ENCODE data around the gene PAK2. TPM values are rescaled to one million over a fixed set of nuclear protein-coding genes. Genes with fewer than 3 reads are reported as not detected.
"Not testable (repeated sequence)": the region's sequence is repeated elsewhere in the genome, so short reads cannot be mapped to it uniquely, and the experiment has no call there.

PAK2 gene
- polyA plus RNA-seq, 4 donors = 22.9 to 41.9 (median 24.5) TPM

- not testable (repeated sequence) for H3K4me3 ChIP-seq (ENCODE audit: low read depth in 1 of 3, low read length in 3 of 3); H3K27ac ChIP-seq (ENCODE audit: low read depth in 1 of 3, low read length in 2 of 3); H3K27me3 ChIP-seq (ENCODE audit: control insufficient read depth in 3 of 3, insufficient read depth in 3 of 3, low read length in 3 of 3); FAIRE-seq; DNase-seq; H3K9me3 ChIP-seq (ENCODE audit: control insufficient read depth in 2 of 2, insufficient read depth in 1 of 2, low read depth in 1 of 2, low read length in 1 of 2); H3K4me1 ChIP-seq (ENCODE audit: control insufficient read depth in 3 of 3, insufficient read depth in 2 of 3, low read depth in 1 of 3, low read length in 2 of 3)
- 95% methylated on average over 3 of the region's 3 CpGs for WGBS, 3 donors
- peaks cover 6 to 24% (median 10%) of the 10 kb centered on the region in 3 donors for H3K36me3 ChIP-seq (ENCODE audit: control insufficient read depth in 3 of 3, insufficient read depth in 2 of 3, low read depth in 1 of 3, low read length in 3 of 3)
These were observed 90.0 kb downstream of the PAK2 start for GRCh38 chr3:196829651-196830050.

GRCh38 chr3:196835086-196835485 is 95.4 kb downstream of the PAK2 start:
- H3K9me3 ChIP-seq (ENCODE audit: control insufficient read depth in 2 of 2, insufficient read depth in 1 of 2, low read depth in 1 of 2, low read length in 1 of 2) = peaks cover 0 to 3% of the 10 kb centered on the region in 2 donors
- peaks cover 2 to 6% (median 3%) of the 10 kb centered on the region in 3 donors for H3K36me3 ChIP-seq (ENCODE audit: control insufficient read depth in 3 of 3, insufficient read depth in 2 of 3, low read depth in 1 of 3, low read length in 3 of 3)
- no peaks in the 10 kb centered on the region for H3K27me3 ChIP-seq (ENCODE audit: control insufficient read depth in 3 of 3, insufficient read depth in 3 of 3, low read length in 3 of 3)
- peak overlapping the region in 1 of 3 donors; percentile 43 for H3K27ac ChIP-seq (ENCODE audit: low read depth in 1 of 3, low read length in 2 of 3)
- H3K4me3 ChIP-seq (ENCODE audit: low read depth in 1 of 3, low read length in 3 of 3) = no peak overlapping the region
- WGBS, 3 donors = 47 to 79% (median 75%) methylated on average over 8 of the region's 8 CpGs
- H3K4me1 ChIP-seq (ENCODE audit: control insufficient read depth in 3 of 3, insufficient read depth in 2 of 3, low read depth in 1 of 3, low read length in 2 of 3) = no peaks in the 10 kb centered on the region
- no peak for FAIRE-seq
- peak; percentile 60 to 74 for DNase-seq

GRCh38 chr3:196836626-196837025 is 97.0 kb downstream of the PAK2 start:
- H3K27ac ChIP-seq (ENCODE audit: low read depth in 1 of 3, low read length in 2 of 3); H3K27me3 ChIP-seq (ENCODE audit: control insufficient read depth in 3 of 3, insufficient read depth in 3 of 3, low read length in 3 of 3); H3K36me3 ChIP-seq (ENCODE audit: control insufficient read depth in 3 of 3, insufficient read depth in 2 of 3, low read depth in 1 of 3, low read length in 3 of 3); FAIRE-seq; H3K9me3 ChIP-seq (ENCODE audit: control insufficient read depth in 2 of 2, insufficient read depth in 1 of 2, low read depth in 1 of 2, low read length in 1 of 2); H3K4me1 ChIP-seq (ENCODE audit: control insufficient read depth in 3 of 3, insufficient read depth in 2 of 3, low read depth in 1 of 3, low read length in 2 of 3); DNase-seq; H3K4me3 ChIP-seq (ENCODE audit: low read depth in 1 of 3, low read length in 3 of 3): not testable (repeated sequence)
- WGBS, 3 donors = 86 to 96% (median 95%) methylated on average over 1 of the region's 1 CpG

GRCh38 chr3:196837819-196838420 is 98.3 kb downstream of the PAK2 start:
- H3K36me3 ChIP-seq (ENCODE audit: control insufficient read depth in 3 of 3, insufficient read depth in 2 of 3, low read depth in 1 of 3, low read length in 3 of 3) = peaks cover 0 to 2% (median 0%) of the 10 kb centered on the region in 3 donors
- WGBS, 3 donors = 32 to 41% (median 39%) methylated on average over 3 of the region's 3 CpGs
- FAIRE-seq (no peak), DNase-seq (peak; percentile 59 to 66)
- H3K9me3 ChIP-seq (ENCODE audit: control insufficient read depth in 2 of 2, insufficient read depth in 1 of 2, low read depth in 1 of 2, low read length in 1 of 2) = peaks cover 0 to 3% of the 10 kb centered on the region in 2 donors
- no peaks in the 10 kb centered on the region for H3K27me3 ChIP-seq (ENCODE audit: control insufficient read depth in 3 of 3, insufficient read depth in 3 of 3, low read length in 3 of 3)
- H3K4me3 ChIP-seq (ENCODE audit: low read depth in 1 of 3, low read length in 3 of 3) = no peak overlapping the region
- H3K4me1 ChIP-seq (ENCODE audit: control insufficient read depth in 3 of 3, insufficient read depth in 2 of 3, low read depth in 1 of 3, low read length in 2 of 3) = no peaks in the 10 kb centered on the region
- no peak overlapping the region for H3K27ac ChIP-seq (ENCODE audit: low read depth in 1 of 3, low read length in 2 of 3)

- not testable (repeated sequence) for H3K27ac ChIP-seq (ENCODE audit: low read depth in 1 of 3, low read length in 2 of 3); DNase-seq; H3K9me3 ChIP-seq (ENCODE audit: control insufficient read depth in 2 of 2, insufficient read depth in 1 of 2, low read depth in 1 of 2, low read length in 1 of 2); H3K36me3 ChIP-seq (ENCODE audit: control insufficient read depth in 3 of 3, insufficient read depth in 2 of 3, low read depth in 1 of 3, low read length in 3 of 3); H3K27me3 ChIP-seq (ENCODE audit: control insufficient read depth in 3 of 3, insufficient read depth in 3 of 3, low read length in 3 of 3); FAIRE-seq; H3K4me1 ChIP-seq (ENCODE audit: control insufficient read depth in 3 of 3, insufficient read depth in 2 of 3, low read depth in 1 of 3, low read length in 2 of 3); H3K4me3 ChIP-seq (ENCODE audit: low read depth in 1 of 3, low read length in 3 of 3)
- WGBS, 3 donors = 80 to 92% (median 83%) methylated on average over 6 of the region's 6 CpGs
These were observed 99.7 kb downstream of the PAK2 start for GRCh38 chr3:196839351-196839750.

GRCh38 chr3:196842567-196843434 is 103.1 kb downstream of the PAK2 start:
- FAIRE-seq (no peak), DNase-seq (peak in 1 of 2 donors; percentile 16)
- H3K27ac ChIP-seq (ENCODE audit: low read depth in 1 of 3, low read length in 2 of 3) = no peak overlapping the region
- 61 to 82% (median 77%) methylated on average over 17 of the region's 17 CpGs for WGBS, 3 donors
- H3K9me3 ChIP-seq (ENCODE audit: control insufficient read depth in 2 of 2, insufficient read depth in 1 of 2, low read depth in 1 of 2, low read length in 1 of 2) = no peaks in the 10 kb centered on the region
- H3K4me3 ChIP-seq (ENCODE audit: low read depth in 1 of 3, low read length in 3 of 3) = no peak overlapping the region
- no peaks in the 10 kb centered on the region for H3K27me3 ChIP-seq (ENCODE audit: control insufficient read depth in 3 of 3, insufficient read depth in 3 of 3, low read length in 3 of 3)
- H3K4me1 ChIP-seq (ENCODE audit: control insufficient read depth in 3 of 3, insufficient read depth in 2 of 3, low read depth in 1 of 3, low read length in 2 of 3) = no peaks in the 10 kb centered on the region
- no peaks in the 10 kb centered on the region for H3K36me3 ChIP-seq (ENCODE audit: control insufficient read depth in 3 of 3, insufficient read depth in 2 of 3, low read depth in 1 of 3, low read length in 3 of 3)

- H3K4me1 ChIP-seq (ENCODE audit: control insufficient read depth in 3 of 3, insufficient read depth in 2 of 3, low read depth in 1 of 3, low read length in 2 of 3) = no peaks in the 10 kb centered on the region
- DNase-seq (no peak), FAIRE-seq (no peak)
- no peak overlapping the region for H3K27ac ChIP-seq (ENCODE audit: low read depth in 1 of 3, low read length in 2 of 3)
- H3K36me3 ChIP-seq (ENCODE audit: control insufficient read depth in 3 of 3, insufficient read depth in 2 of 3, low read depth in 1 of 3, low read length in 3 of 3) = no peaks in the 10 kb centered on the region
- 79 to 82% (median 80%) methylated on average over 9 of the region's 9 CpGs for WGBS, 3 donors
- no peaks in the 10 kb centered on the region for H3K27me3 ChIP-seq (ENCODE audit: control insufficient read depth in 3 of 3, insufficient read depth in 3 of 3, low read length in 3 of 3)
- H3K4me3 ChIP-seq (ENCODE audit: low read depth in 1 of 3, low read length in 3 of 3) = no peak overlapping the region
- peaks cover 0 to 3% of the 10 kb centered on the region in 2 donors for H3K9me3 ChIP-seq (ENCODE audit: control insufficient read depth in 2 of 2, insufficient read depth in 1 of 2, low read depth in 1 of 2, low read length in 1 of 2)
These were observed 103.9 kb downstream of the PAK2 start for GRCh38 chr3:196843435-196844110.
